ENCODE measurements around the gene SORT1. TPM values are rescaled to one million over a fixed set of nuclear protein-coding genes. Genes with fewer than 3 reads are reported as not detected.

SORT1 gene
- polyA plus RNA-seq, 3 donors: 21.3 to 41.1 (median 35.3) TPM

GRCh38 chr1:109331113-109331512, 66.6 kb downstream of the SORT1 start:
- peaks cover 20 to 33% (median 30%) of the 10 kb centered on the region in 7 donors for H3K9me3 Mint-ChIP-seq
- no peaks in the 10 kb centered on the region for H3K4me1 ChIP-seq (ENCODE audit: control insufficient read depth in 1 of 2, insufficient read depth in 2 of 2, low read length in 2 of 2)
- H3K27me3 ChIP-seq (ENCODE audit: control insufficient read depth in 2 of 2, insufficient read depth in 2 of 2, low read length in 2 of 2): no peaks in the 10 kb centered on the region
- H2AFZ ChIP-seq (ENCODE audit: insufficient read depth, low read depth, low read length, poor library complexity, severe bottlenecking): no peak overlapping the region
- H3K9ac ChIP-seq (ENCODE audit: insufficient read depth, low read length, poor library complexity, severe bottlenecking): no peak overlapping the region
- peaks cover 85 to 94% of the 10 kb centered on the region in 2 donors for H3K36me3 Mint-ChIP-seq
- no peaks in the 10 kb centered on the region for H4K20me1 ChIP-seq (ENCODE audit: insufficient read depth, low read length)
- H3K27ac Mint-ChIP-seq: no peak overlapping the region
- peaks cover 89 to 97% of the 10 kb centered on the region in 2 donors for H3K36me3 ChIP-seq (replicated peaks in 1 of 2; ENCODE audit: control insufficient read depth in 1 of 2, insufficient read depth in 2 of 2, low read length in 2 of 2)
- no peak overlapping the region for H3K4me3 ChIP-seq (replicated peaks in 1 of 3; ENCODE audit: low read depth in 2 of 3, low read length in 3 of 3)
- H3K9me3 ChIP-seq (replicated peaks in 1 of 2; ENCODE audit: control insufficient read depth in 1 of 2, insufficient read depth in 1 of 2, low read length in 2 of 2): peaks cover 10 to 30% of the 10 kb centered on the region in 2 donors
- no peak overlapping the region for H3K4me2 ChIP-seq (replicated peaks; ENCODE audit: extremely low read depth, low read length, poor library complexity, severe bottlenecking)
- DNase-seq: no peak
- no peak overlapping the region for H3K27ac ChIP-seq (ENCODE audit: low read depth in 1 of 2, low read length in 2 of 2)
- H3K27me3 Mint-ChIP-seq (ENCODE audit: low read depth in 3 of 3): peaks cover 0 to 4% (median 0%) of the 10 kb centered on the region in 3 donors
- no peaks in the 10 kb centered on the region for H3K4me1 Mint-ChIP-seq
- no peaks in the 10 kb centered on the region for H3K79me2 ChIP-seq (ENCODE audit: insufficient read depth, low read length)
- intact Hi-C loops (cut with micrococcal nuclease): no loop called here
- TF ChIP-seq CTCF (IDR thresholded peaks at IDR 0.05): no peak
- no peak overlapping the region for H3K4me3 Mint-ChIP-seq

GRCh38 chr1:109327285-109327684, 70.4 kb downstream of the SORT1 start:
- Histone ChIP-seq H3K27me3 (ENCODE audit: control insufficient read depth in 2 of 2, insufficient read depth in 2 of 2, low read length in 2 of 2) (no peaks in the 10 kb centered on the region), H3K79me2 (ENCODE audit: insufficient read depth, low read length) (no peaks in the 10 kb centered on the region), H3K9ac (ENCODE audit: insufficient read depth, low read length, poor library complexity, severe bottlenecking) (no peak overlapping the region), H3K4me2 (replicated peaks; ENCODE audit: extremely low read depth, low read length, poor library complexity, severe bottlenecking) (no peak overlapping the region), H3K4me1 (ENCODE audit: control insufficient read depth in 1 of 2, insufficient read depth in 2 of 2, low read length in 2 of 2) (no peaks in the 10 kb centered on the region), H3K9me3 (replicated peaks in 1 of 2; ENCODE audit: control insufficient read depth in 1 of 2, insufficient read depth in 1 of 2, low read length in 2 of 2) (peaks cover 3 to 22% of the 10 kb centered on the region in 2 donors), H3K4me3 (replicated peaks in 1 of 3; ENCODE audit: low read depth in 2 of 3, low read length in 3 of 3) (no peak overlapping the region), H2AFZ (ENCODE audit: insufficient read depth, low read depth, low read length, poor library complexity, severe bottlenecking) (no peak overlapping the region), H3K36me3 (replicated peaks in 1 of 2; ENCODE audit: control insufficient read depth in 1 of 2, insufficient read depth in 2 of 2, low read length in 2 of 2) (peaks cover 87 to 93% of the 10 kb centered on the region in 2 donors), H3K27ac (ENCODE audit: low read depth in 1 of 2, low read length in 2 of 2) (no peak overlapping the region), H4K20me1 (ENCODE audit: insufficient read depth, low read length) (no peaks in the 10 kb centered on the region)
- intact Hi-C loops (cut with micrococcal nuclease): no loop called here
- DNase-seq: no peak
- no CpG with 5 or more reads among the region's 5 CpGs for WGBS (ENCODE audit: insufficient coverage)
- Mint-ChIP-seq H3K4me3 (no peak overlapping the region), H3K4me1 (no peaks in the 10 kb centered on the region), H3K9me3 (peaks cover 13 to 24% (median 21%) of the 10 kb centered on the region in 7 donors), H3K36me3 (peaks cover 84 to 95% of the 10 kb centered on the region in 2 donors), H3K27ac (no peak overlapping the region), H3K27me3 (ENCODE audit: low read depth in 3 of 3) (no peaks in the 10 kb centered on the region)
- TF ChIP-seq CTCF (IDR thresholded peaks at IDR 0.05): no peak
